Bronchial epithelial cell (primary cell): Measurements from ENCODE around the gene AMPD1. TPM values are rescaled to one million over a fixed set of nuclear protein-coding genes. Genes with fewer than 3 reads are reported as not detected.

ENCODE experiments used
- DNase-seq: peaks from one replicate; pipeline ENCODE4 v3.0.0-alpha.2; 2010; ENCODE audit warnings: low read depth
- FAIRE-seq: peaks from 2 replicates; lab custom pipeline; 2011; peaks lifted over from hg19 to GRCh38; lab: Jason Lieb, UNC
- H3K27me3 ChIP-seq: 2 replicates; pipeline ENCODE4 v1.5.1; 2011; ENCODE audit warnings: low read length; ENCODE audit not compliant: control insufficient read depth, insufficient read depth
- H3K36me3 ChIP-seq: 2 replicates; pipeline ENCODE4 v1.5.1; 2011; ENCODE audit warnings: low read length; ENCODE audit not compliant: control insufficient read depth, insufficient read depth
- H3K4me3 ChIP-seq: 2 replicates; pipeline ENCODE4 v1.5.1; 2011; ENCODE audit warnings: mild to moderate bottlenecking, low read depth, low read length, control low read depth
- CTCF ChIP-seq: IDR thresholded peaks from 2 replicates; pipeline ENCODE4 v1.5.1; 2011; ENCODE audit warnings: mild to moderate bottlenecking, moderate library complexity, low read length, control low read depth, inconsistent platforms; ENCODE audit not compliant: insufficient read depth, severe bottlenecking
- total RNA-seq: library from RNA; depleted of rRNA; stranded (reverse); fragments of >200 nt; gene quantifications from 2 replicates; pipeline ENCODE4 v1.2.1, GENCODE V29; 2014

The AMPD1 gene
- total RNA-seq, 1 donor from 2014 or later = not detected

- FAIRE-seq = no peak
- no peaks in the 10 kb centered on the region for H3K27me3 ChIP-seq
- no peaks in the 10 kb centered on the region for H3K36me3 ChIP-seq
- no peak for DNase-seq
- no peak for TF ChIP-seq CTCF
- no peak overlapping the region for H3K4me3 ChIP-seq
Measured at GRCh38 chr1:114688526-114688925, 6.8 kb downstream of the AMPD1 start.

GRCh38 chr1:114685851-114686250 lies 9.5 kb downstream of the AMPD1 start:
- FAIRE-seq (no peak), DNase-seq (no peak)
- Histone ChIP-seq H3K4me3 (no peak overlapping the region), H3K27me3 (no peaks in the 10 kb centered on the region), H3K36me3 (no peaks in the 10 kb centered on the region)
- TF ChIP-seq CTCF = no peak

- H3K27me3 ChIP-seq = no peaks in the 10 kb centered on the region
- no peak overlapping the region for H3K4me3 ChIP-seq
- FAIRE-seq = no peak
- no peak for TF ChIP-seq CTCF
- DNase-seq = no peak
- H3K36me3 ChIP-seq = no peaks in the 10 kb centered on the region
Measured at GRCh38 chr1:114677691-114678090, 17.7 kb downstream of the AMPD1 start.

- no peaks in the 10 kb centered on the region for H3K36me3 ChIP-seq
- H3K4me3 ChIP-seq = no peak overlapping the region
- DNase-seq (no peak), FAIRE-seq (no peak)
- no peaks in the 10 kb centered on the region for H3K27me3 ChIP-seq
- no peak for TF ChIP-seq CTCF
Measured at GRCh38 chr1:114676115-114676514, 19.2 kb downstream of the AMPD1 start.

- FAIRE-seq (no peak), DNase-seq (peak; percentile 64)
- peak overlapping the region; percentile 8 for H3K4me3 ChIP-seq
- TF ChIP-seq CTCF = no peak
- no peaks in the 10 kb centered on the region for H3K36me3 ChIP-seq
- H3K27me3 ChIP-seq = no peaks in the 10 kb centered on the region
Measured at GRCh38 chr1:114671939-114672275, 23.4 kb downstream of the AMPD1 start.
